SU-DHL-6 (cell line): ENCODE data around the gene LIN28B.

Experiments used
- EZH2phosphoT487 ChIP-seq: fragments of 200-600 bp; sonication (generic), shearing (Covaris generic); conservative IDR thresholded peaks from 2 replicates; pipeline ENCODE4 v1.6.1; 2018; ENCODE audit warnings: mild to moderate bottlenecking, antibody characterized with exemption, low read length, moderate library complexity, mixed read lengths
- TF ChIP-seq, protein P1 (sequence below): fragments of 200-600 bp; sonication (generic); IDR thresholded peaks from one replicate; pipeline ENCODE4 v1.5.1; 2017; ENCODE audit warnings: antibody characterized with exemption, mild to moderate bottlenecking, low read length, moderate library complexity; ENCODE audit not compliant: insufficient read depth, poor library complexity, severe bottlenecking

DNA sequence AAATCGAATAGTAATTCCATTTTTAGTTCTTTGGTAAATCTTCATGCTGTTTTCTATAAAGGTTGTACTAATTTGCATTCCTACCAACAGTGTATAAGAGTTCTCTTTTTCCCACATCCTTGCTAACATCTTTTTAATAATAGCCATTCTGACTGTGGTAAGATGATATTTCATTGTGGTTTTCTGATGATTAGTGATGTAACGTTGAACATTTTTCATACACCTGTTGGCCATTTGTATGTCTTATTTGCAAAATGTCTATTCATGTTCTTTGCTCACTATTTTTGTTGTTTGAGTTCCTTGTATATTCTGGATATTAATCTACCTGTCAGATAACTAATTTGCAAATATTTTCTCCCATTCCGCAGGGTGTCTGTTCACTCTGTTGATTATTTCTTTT lies 64.5 kb downstream of the LIN28B start:
- TF ChIP-seq, protein P1, sequence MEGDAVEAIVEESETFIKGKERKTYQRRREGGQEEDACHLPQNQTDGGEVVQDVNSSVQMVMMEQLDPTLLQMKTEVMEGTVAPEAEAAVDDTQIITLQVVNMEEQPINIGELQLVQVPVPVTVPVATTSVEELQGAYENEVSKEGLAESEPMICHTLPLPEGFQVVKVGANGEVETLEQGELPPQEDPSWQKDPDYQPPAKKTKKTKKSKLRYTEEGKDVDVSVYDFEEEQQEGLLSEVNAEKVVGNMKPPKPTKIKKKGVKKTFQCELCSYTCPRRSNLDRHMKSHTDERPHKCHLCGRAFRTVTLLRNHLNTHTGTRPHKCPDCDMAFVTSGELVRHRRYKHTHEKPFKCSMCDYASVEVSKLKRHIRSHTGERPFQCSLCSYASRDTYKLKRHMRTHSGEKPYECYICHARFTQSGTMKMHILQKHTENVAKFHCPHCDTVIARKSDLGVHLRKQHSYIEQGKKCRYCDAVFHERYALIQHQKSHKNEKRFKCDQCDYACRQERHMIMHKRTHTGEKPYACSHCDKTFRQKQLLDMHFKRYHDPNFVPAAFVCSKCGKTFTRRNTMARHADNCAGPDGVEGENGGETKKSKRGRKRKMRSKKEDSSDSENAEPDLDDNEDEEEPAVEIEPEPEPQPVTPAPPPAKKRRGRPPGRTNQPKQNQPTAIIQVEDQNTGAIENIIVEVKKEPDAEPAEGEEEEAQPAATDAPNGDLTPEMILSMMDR: no peak
- no peak for TF ChIP-seq EZH2phosphoT487
